Neural cell (in vitro differentiated cells): Measurements from ENCODE around the gene AMZ1.

ENCODE experiments used
- CTCF ChIP-seq: fragments of 450-650 bp; IDR thresholded peaks from 2 replicates; pipeline ENCODE4 v1.5.1; 2014; ENCODE audit warnings: antibody characterized with exemption, mild to moderate bottlenecking, moderate library complexity; ENCODE audit not compliant: poor library complexity, severe bottlenecking
- EP300 ChIP-seq: fragments of 450-650 bp; conservative IDR thresholded peaks from 2 replicates; pipeline ENCODE4 v1.6.1; 2014; ENCODE audit warnings: antibody characterized with exemption, mild to moderate bottlenecking, moderate library complexity; ENCODE audit not compliant: poor library complexity, severe bottlenecking
- EZH2 ChIP-seq: fragments of 200-600, 300-800 bp; shearing (Covaris generic), sonication (generic); IDR thresholded peaks from 2 replicates; pipeline ENCODE4 v1.6.1; 2014; ENCODE audit warnings: antibody characterized with exemption, low read length, borderline replicate concordance, mild to moderate bottlenecking; ENCODE audit not compliant: insufficient read depth, poor library complexity, severe bottlenecking
- POLR2AphosphoS5 ChIP-seq: IDR thresholded peaks from 2 replicates; pipeline ENCODE4 v1.6.1; 2012
- RAD21 ChIP-seq: fragments of 450-650 bp; conservative IDR thresholded peaks from 2 replicates; pipeline ENCODE4 v1.6.1; 2014; ENCODE audit warnings: antibody characterized with exemption, mild to moderate bottlenecking, moderate library complexity
- REST ChIP-seq: IDR thresholded peaks from 2 replicates; pipeline ENCODE4 v1.6.1; 2012; ENCODE audit warnings: borderline replicate concordance
- SMC3 ChIP-seq: fragments of 450-650 bp; conservative IDR thresholded peaks from 2 replicates; pipeline ENCODE4 v1.6.1; 2014; ENCODE audit warnings: antibody characterized with exemption, mild to moderate bottlenecking, moderate library complexity; ENCODE audit not compliant: poor library complexity
- TAF1 ChIP-seq: IDR thresholded peaks from 2 replicates; pipeline ENCODE4 v1.6.1; 2012; ENCODE audit warnings: low read depth

GRCh38 chr7:2663121-2663886 is 24.7 kb upstream of the AMZ1 start:
- no peak for TF ChIP-seq CTCF
- TF ChIP-seq REST, result no peak
- TF ChIP-seq EP300, result no peak
- TF ChIP-seq SMC3, result no peak
- TF ChIP-seq EZH2, result no peak
- TF ChIP-seq POLR2AphosphoS5, result no peak
- TF ChIP-seq TAF1, result no peak
- no peak for TF ChIP-seq RAD21
